HG03103 (cell line): Measurements from ENCODE around the gene BHMT2.

Experiments
- ATAC-seq: cut with Tn5 transposase; IDR thresholded peaks from one replicate; pipeline ENCODE4 v1.9.1; 2021; ENCODE audit warnings: low read depth; ENCODE audit not compliant: unreplicated experiment

The BHMT2 gene

DNA sequence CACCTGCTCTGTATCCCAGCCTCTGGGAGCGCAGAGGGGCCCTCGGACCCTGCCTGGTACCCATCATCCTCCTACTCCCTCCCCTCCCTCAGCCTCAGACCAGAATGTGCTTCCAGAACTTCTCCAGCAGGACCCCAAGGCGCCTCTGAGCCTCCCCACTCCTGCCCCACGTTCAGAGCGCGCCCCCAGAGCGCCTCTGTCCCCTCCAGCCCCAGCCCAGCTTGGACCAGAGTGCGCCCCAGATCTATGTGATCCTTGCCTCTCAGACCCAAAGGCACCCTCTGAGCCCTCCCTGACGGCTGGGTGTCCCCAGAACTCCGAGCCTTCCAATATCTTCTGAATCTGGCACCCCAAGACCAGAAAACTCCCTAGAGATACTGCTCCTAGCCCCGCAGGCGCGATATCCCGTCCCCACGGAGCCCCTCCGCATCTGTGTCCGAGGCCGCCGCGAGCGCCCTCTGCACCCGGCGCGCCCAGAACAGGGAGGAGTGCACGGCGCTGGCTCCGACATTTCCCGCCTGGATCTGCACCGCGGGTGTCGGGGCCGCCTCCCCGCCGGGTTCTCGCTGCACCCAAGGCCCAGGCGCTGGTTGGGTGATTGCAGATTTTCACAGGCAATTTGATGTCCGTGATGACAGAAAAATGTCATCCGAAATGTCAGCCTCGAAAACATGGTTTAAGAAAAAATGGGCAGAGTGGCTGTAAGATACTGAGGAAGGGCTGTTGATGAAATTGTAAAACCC is 42.6 kb downstream of the BHMT2 start:
- ATAC-seq: no peak

DNA sequence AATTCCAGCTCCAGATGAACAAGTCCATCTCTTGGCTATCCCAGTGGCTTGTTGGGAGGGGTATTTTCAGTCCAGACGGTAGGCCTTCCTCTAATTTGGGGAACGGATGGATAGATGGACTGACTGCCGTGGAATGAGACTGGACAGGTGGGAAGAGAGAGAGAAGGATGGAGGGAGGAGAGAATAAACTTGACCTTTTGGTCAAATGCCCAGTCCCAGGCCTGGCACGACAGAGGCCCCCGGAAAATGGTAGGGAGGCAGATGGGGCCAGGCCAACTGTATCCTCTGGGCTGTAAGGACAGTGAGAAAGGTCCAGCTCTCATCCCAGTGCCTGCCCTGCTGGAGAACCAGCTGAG is 43.1 kb downstream of the BHMT2 start:
- no peak for ATAC-seq

DNA sequence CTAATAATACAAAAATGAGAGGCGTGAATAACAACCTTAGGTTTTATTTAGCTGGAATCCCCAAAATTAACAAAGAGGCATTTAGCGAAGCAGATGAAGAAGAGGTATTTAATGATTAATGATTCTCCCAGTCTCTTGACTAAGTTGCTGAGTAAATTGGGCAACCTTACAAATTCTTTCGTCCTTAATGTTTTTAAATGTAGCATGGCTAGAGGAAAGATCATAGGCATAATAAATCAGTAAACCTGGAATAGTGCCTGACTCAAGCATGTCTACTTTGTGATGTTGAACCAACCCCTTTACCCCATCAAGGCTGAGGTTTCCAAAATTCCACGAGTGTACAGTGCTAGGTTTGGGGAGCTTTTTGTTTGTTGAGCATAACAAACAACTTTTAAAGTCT is 49.9 kb downstream of the BHMT2 start:
- no peak for ATAC-seq

DNA sequence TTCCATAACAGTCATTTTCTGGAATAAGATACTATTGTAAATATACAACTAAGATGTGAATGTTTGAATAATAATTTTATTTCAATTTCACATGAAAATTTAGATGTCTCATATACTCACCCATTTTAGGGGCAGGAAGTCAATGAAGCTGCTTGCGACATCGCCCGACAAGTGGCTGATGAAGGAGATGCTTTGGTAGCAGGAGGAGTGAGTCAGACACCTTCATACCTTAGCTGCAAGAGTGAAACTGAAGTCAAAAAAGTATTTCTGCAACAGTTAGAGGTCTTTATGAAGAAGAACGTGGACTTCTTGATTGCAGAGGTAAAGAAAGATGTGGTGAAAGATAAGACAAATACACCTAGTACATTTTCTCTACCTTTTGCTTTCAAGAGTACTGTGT is 50.7 kb downstream of the BHMT2 start:
- no peak for ATAC-seq

DNA sequence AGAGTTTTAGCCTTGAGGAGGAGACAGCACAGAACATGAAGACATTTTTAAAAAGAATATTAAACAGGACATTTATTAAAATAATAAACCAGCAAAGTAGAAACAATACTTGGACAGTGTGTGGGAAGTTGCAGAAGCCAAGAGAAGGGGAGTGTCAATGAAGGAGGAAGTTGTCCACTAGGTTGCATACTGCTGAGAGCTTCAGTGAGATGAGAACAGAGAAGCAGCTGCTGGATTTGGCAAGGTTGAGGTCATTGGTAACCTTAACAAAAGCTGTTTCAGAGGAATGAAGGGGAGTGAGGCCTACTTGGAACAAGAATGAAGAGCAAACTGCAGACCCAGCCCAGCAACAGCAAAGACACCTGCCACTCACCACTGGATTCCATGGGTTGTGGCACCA is 53.4 kb downstream of the BHMT2 start:
- no peak for ATAC-seq

DNA sequence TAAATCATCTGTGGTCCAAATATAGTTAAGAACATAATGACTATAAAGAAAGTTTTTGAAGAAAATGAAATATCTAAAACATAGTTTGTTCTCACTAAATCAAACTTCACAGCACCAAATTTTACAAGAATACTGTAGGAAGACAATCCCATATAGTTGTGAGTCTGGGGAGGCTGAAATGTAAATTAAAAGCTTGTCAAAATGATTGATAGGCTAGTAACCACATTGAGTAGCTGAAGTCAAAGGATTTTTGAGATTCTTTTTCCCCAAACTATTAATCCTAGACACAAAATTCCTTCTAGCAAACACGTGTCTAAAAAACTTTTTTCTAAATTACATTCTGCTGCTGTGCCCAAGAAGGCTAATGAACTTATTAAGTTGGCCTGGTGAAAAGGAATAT is 55.0 kb downstream of the BHMT2 start:
- ATAC-seq: no peak

DNA sequence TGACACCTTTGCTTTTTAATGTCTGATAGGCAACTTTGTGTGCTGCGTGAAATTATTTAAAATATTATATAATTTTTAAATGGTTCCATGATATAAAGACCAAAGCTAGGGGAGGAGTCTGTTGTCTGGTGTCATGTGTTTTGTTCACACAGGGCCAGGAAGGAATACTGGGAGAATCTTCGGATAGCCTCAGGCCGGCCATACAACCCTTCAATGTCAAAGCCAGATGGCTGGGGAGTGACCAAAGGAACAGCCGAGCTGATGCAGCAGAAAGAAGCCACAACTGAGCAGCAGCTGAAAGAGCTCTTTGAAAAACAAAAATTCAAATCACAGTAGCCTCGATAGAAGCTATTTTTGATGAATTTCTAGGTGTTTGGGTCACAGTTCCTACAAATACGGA is 61.2 kb downstream of the BHMT2 start:
- no peak for ATAC-seq

DNA sequence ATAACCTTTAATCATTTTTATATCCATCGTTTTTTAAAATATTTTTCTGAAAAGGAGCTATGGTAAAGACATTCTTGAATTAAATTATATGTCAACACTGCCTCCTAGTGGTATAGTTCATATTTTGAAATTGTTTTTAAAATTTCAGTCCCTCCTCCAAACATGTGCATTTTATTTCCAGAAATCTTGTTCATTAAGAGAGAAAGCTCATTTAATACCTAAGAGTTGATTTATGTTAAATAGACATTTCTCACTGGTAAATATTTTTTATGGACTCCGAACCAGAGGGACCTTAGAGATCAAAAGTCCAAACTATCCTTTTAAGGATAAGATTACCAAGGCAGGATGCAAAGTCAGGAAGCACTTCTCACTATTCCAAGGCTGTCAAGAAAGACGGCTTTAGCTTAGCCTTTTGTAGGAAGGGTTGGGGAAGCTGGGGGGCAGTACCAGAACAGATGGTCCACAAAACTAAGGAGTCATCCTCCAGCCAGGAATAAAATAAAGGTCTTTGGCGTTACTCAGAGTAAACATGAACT is 63.6 kb downstream of the BHMT2 start:
- no peak for ATAC-seq

DNA sequence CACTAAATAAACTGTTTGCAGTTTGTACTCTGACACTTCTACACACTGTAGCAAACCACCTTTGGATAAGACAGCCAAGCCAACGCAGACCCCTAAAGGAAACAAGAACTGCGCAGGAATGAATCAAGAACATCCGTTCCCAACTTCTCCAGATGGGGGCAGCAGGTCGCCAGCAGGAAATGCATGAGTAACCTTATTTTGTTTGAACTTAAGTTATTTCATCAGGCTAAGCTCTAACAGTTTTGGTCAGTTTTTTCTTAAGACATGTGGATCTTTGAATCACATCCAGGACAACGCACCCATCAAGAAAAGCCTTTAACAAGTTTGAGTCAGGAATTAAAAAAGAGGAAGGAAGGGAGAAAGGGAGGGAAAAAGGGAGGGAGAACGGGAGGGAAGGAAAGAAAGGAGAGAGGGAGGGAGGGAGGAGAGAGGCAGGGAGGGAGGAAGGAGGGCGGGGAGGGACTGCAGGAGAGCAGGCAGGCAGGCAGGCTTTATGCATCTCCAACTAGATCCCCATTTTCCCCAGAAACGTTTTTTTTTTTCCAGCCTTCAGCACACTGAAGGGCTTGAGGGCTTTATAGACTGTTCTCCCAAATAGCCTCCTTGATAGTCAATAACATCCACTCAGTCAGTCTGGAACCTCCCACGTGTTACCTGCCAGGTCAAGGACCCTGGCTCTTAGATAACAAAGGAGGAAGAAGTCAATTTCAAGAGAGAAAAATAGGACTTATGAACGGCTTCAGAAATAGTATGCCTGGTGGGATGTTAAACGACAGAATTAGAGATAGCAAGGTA is 64.3 kb downstream of the BHMT2 start:
- no peak for ATAC-seq

DNA sequence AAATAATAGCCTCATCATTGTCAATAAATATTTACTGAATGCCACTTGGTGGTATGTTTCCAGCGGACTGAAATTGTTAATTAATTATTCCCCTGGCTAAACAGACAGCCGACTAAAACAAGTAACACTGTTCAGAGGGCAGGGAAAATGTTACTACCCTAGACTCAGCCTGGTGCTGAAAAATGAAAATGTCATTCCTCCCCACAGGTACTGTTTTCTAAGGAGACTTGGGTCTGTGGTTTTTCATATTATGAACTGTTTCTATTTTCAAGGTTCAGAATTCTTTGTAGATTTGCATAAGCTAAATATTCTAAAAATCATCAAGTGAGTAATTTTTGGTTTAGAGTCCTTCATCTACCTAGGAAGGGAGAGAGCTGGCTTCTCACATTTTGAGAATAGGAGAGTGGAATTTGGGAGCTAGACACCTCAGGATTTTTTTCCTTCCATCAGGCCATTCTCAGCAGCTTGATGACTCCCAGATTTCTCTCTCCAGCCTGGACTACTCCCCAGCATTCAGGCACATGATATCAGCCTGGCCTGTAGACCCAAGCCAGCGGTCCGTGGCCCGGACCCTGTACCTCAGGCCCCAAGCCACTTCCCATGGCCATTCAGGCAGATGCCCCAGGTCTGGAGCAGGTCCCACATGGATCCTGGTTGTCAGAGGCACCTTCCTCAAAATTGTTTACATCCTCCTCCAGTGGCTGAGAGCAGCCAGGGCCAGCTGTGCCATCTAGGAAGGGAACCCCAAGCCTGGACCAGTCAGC is 66.4 kb downstream of the BHMT2 start:
- ATAC-seq: no peak

DNA sequence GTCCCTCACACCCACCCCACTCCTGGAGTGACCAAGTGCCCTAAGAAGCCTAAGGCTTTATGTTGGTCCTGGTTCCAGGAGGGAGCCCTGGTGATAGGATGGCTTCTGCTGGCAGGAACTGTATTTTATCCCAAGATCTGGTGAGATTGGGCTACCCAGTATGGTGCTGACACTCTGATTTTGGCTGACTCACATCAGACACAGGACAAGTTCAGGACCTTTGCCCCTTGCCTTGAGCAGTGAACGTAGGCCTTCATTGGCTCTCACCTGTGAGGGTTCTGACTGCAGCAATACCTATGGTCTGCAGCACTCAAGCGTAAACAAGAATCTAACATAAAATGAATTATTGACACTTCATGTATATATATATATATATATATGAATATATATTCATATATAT is 67.1 kb downstream of the BHMT2 start:
- no peak for ATAC-seq
